ENCODE results near the gene SDS. TPM values are rescaled to one million over a fixed set of nuclear protein-coding genes. Genes with fewer than 3 reads are reported as not detected.

Gene SDS
- total and polyA plus RNA-seq, 2 of the 13 experiments (the other 11 are each of a cell fraction or from before 2014, with no cell fraction given), result not detected

- Histone ChIP-seq H4K20me1 (ENCODE audit: insufficient read depth, low read length) (no peaks in the 10 kb centered on the region), H2AFZ (ENCODE audit: low read length) (no peak overlapping the region), H3K4me1 (ENCODE audit: insufficient read depth, low read length) (no peaks in the 10 kb centered on the region), H3K36me3 (replicated peaks in 1 of 2; ENCODE audit: control insufficient read depth in 1 of 2, insufficient read depth in 2 of 2, low read length in 2 of 2) (no peaks in the 10 kb centered on the region), H3K4me2 (ENCODE audit: low read depth, low read length) (no peak overlapping the region), H3K27ac (ENCODE audit: extremely low read length, insufficient read depth, low read length) (no peak overlapping the region), H3K79me2 (ENCODE audit: insufficient read depth, low read length) (no peaks in the 10 kb centered on the region), H3K4me3 (replicated peaks in 1 of 3; ENCODE audit: insufficient read depth in 1 of 3, low read depth in 2 of 3, low read length in 3 of 3) (no peak overlapping the region), H3K9me3 (ENCODE audit: low read length) (no peaks in the 10 kb centered on the region), H3K9ac (ENCODE audit: insufficient read depth, low read depth, low read length) (no peak overlapping the region), H3K27me3 (ENCODE audit: control insufficient read depth in 1 of 2, insufficient read depth in 2 of 2, low read length in 2 of 2) (peaks cover 0 to 14% of the 10 kb centered on the region in 2 experiments; a peak in 2 of 5 replicates)
- ATAC-seq, result no peak
- POLR2A ChIA-PET, result no interaction called here
- in situ Hi-C loops (cut with HindIII; ENCODE audit: extremely low pct_ligation_motif_present, low pct_unique_long_range_greater_than_20kb) (no loop called here), intact Hi-C loops (cut with micrococcal nuclease; ENCODE audit: unreplicated experiment) (no loop called here)
- TF ChIP-seq ETV5 (CRISPR knock-in tag; IDR thresholded peaks at IDR 0.05; ENCODE audit: borderline replicate concordance) (no peak), PHB2 (IDR thresholded peaks at IDR 0.05; ENCODE audit: partially characterized antibody) (no peak), KIAA2018 (CRISPR knock-in tag; IDR thresholded peaks at IDR 0.05; ENCODE audit: borderline replicate concordance) (no peak), SP2 (CRISPR knock-in tag; IDR thresholded peaks at IDR 0.05) (no peak), ZNF17 (CRISPR knock-in tag; IDR thresholded peaks at IDR 0.05) (no peak), ZNF33A (CRISPR knock-in tag; IDR thresholded peaks at IDR 0.05; ENCODE audit: borderline replicate concordance) (no peak), ZNF367 (CRISPR knock-in tag; IDR thresholded peaks at IDR 0.05; ENCODE audit: borderline replicate concordance) (no peak), ZNF12 (CRISPR knock-in tag; IDR thresholded peaks at IDR 0.05) (peak; percentile 89), ZEB1 (IDR thresholded peaks at IDR 0.05; ENCODE audit: insufficient replicate concordance, low read depth) (no peak), SNRNP70 (IDR thresholded peaks at IDR 0.05; ENCODE audit: low read depth, low read length) (no peak), SP1 (IDR thresholded peaks at IDR 0.05) (no peak), SP1 (CRISPR knock-in tag; IDR thresholded peaks at IDR 0.05) (no peak), SRF (IDR thresholded peaks at IDR 0.05; ENCODE audit: low read depth, low read length) (peak; percentile 39; the same call in 1 of the 2 replicates)
- WGBS (ENCODE audit: low lambda C conversion rate), result 11% methylated on average over 6 of the region's 6 CpGs
- DNase-seq (ENCODE audit: low spot score), result no peak
- BruUV-seq (replicated peaks), result no TSS peak
- CTCF ChIA-PET (ENCODE audit: low intra/inter-chr PET ratio, low total read pairs), result no interaction called here
- FAIRE-seq, result no peak
Observed at GRCh38 chr12:113445544-113446171, 42.0 kb upstream of the SDS start.
